Measurements from ENCODE around the gene ITK.

ITK gene

GRCh38 chr5:157252711-157253465 lies 72.2 kb downstream of the ITK start:
- DNase-seq: peak; percentile 88

DNA sequence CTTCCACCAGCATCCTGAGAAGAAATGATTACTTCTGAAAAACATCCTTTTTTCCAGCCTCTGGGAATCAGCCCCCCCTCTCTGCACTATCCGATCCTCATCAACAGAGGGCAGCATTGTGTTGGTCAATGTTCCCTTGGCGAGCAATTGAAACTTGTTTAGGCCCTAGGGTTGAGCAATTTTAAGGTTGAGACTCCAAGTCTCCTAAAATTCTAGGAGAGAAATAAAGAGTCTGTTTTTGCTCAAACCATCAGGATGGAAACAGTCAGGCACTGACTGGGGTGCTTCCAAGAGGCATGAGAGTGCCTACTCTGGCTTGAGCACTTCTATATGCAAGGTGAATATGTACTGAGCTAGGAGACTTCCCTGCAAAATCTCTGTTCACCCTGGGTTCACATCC lies 72.9 kb downstream of the ITK start:
- no peak for DNase-seq

- no peak for DNase-seq
These were observed 77.8 kb downstream of the ITK start for GRCh38 chr5:157258450-157258849.

DNA sequence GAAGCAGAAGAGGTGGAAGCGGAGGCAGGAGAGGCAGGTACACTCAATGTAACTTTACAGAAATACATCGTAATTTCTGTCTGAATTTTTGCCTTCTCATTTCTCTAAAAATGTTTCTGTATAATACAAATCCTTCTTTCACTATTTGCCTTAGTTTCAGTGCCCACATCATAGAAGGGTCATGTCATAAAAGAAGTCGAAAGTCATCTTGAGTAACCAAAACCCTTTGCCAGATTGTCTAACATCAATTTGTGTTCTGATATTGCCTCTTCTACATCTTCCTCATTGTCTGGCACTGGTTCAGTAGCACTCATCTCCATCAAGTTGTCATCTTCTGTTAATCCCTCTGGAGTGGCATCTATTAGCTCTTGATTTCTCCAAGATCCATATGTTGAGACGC lies 79.1 kb downstream of the ITK start:
- DNase-seq: no peak

- DNase-seq: no peak
These were observed 83.0 kb downstream of the ITK start for GRCh38 chr5:157263496-157264090.

GRCh38 chr5:157265714-157266285 lies 85.2 kb downstream of the ITK start, which contains the start of gene CYFIP2:
CYFIP2 (plus strand) TSS chr5:157266123; CDS start chr5:157285362, 19,239 bp downstream.
- DNase-seq: peak; percentile 80

GRCh38 chr5:157266286-157267007 lies 85.8 kb downstream of the ITK start:
- peak; percentile 50 for DNase-seq

DNA sequence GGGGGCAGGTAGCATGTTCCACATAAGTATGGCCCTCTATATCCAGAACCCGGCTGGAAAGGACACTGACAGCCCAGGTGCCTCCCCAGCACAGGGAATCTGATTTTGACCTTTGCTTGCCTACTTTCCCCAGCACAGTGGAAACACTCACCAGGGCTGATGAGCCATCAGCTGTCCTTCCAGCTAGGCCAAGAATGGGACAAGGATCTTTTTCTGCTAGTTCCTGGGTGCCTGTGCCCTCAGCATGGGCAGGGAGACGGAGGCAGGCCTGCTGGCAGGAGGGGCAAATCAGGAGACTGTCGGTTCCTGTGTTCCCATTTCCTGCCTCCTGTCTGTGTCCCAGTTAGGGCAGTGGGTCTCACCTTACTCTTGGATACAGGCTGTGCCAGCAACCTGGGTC lies 86.4 kb downstream of the ITK start:
- no peak for DNase-seq

DNA sequence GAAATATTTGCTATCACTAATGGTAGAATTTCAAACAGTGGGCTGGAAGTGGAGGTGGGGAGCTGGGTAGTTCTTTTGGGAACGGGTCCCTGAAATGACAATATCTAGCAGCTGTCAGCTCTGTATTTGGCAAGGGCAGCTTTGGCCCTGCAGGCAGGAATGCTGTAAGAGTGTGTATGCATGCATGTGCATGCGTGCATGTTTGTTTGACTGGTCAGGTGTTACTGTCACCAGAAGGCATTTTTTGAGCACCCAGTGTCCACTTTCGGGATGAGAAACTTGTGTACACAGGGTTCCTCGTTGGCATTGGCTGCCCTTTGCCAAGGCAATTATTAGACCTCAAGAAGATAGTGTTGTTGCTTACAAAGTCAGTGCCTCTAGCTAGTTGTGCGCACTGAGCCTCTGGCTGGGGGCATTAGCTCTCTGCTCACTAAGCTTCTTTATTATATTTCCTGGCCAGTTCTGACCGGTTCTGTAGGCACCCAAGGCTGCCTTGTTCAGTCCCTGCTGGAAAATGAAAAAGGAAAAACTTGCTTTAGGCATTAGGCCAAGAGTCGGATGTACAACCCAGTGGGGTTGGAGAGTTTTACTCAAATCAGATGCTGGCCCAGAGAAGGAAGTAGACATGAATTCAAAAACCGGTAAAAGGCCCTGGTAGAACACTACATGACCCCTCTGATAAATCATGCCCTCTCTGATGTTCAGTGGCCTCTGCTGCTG lies 87.3 kb downstream of the ITK start:
- DNase-seq: no peak

GRCh38 chr5:157269165-157269671 lies 88.6 kb downstream of the ITK start:
- no peak for DNase-seq

GRCh38 chr5:157269761-157270272 lies 89.2 kb downstream of the ITK start:
- no peak for DNase-seq

DNA sequence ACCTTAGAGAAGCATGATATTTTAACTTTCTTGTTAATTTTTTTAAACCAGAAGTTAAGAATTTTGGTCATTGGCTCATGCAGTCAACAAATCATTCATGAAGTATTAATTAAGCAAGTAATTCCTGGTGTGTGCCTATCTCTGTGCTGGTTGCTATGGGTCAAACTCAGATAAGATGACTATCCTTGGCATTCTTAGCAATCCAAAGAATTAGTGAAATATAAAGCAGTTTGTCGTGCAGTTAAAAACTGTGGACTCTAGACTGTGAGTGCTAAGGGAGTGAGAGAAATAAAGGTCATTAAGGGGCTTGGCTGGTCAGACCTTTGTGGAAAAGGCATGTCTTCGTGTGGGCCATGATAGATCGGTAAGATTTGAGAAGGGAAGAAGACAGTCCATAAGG lies 90.1 kb downstream of the ITK start:
- DNase-seq: no peak

GRCh38 chr5:157271740-157272271 lies 91.2 kb downstream of the ITK start:
- DNase-seq: peak; percentile 94

DNA sequence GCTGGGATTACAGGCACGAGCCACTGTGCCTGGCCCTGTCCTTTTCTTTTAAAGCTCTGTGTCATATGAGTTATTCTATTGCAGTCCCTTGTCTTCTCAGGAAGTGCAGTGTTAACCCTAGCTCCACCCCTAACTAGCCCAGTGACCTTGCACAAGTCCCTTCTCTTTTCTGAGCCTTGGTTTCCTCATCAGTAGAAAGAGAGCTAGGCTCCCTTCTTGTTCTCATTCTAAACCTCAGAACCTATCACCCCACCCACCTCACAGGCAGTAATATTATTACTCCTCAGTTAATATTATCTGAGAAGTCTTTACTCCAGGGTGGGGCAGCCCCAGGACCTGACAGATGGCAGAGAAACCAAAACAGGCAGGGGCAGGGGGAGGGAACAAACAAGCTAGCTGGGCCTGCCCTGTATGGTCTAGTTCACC lies 92.5 kb downstream of the ITK start:
- peak; percentile 75 for DNase-seq

- DNase-seq: no peak
These were observed 94.8 kb downstream of the ITK start for GRCh38 chr5:157275403-157275802.

- no peak for DNase-seq
These were observed 97.8 kb downstream of the ITK start for GRCh38 chr5:157278319-157279037.

GRCh38 chr5:157279605-157280239 lies 99.1 kb downstream of the ITK start:
- DNase-seq: no peak

DNA sequence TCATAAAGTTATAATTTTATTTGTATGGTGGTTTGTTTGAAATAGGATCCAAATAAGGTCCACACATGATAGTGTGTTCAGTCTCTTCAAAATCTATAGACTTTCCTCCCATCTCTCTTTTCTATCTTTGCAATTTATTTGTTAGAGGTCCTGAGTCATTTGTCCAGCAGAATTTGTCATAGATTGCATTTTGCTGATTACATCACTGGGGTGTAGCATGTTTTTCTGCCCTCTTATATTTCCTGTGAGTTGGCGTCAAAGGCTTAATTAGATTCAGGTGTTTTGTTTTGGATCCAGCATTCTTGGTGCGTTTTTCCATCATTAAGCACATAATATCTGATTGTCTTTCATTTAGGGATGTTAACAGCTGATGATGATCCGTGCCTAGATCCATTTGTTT lies 100.3 kb downstream of the ITK start:
- peak; percentile 51 for DNase-seq

- no peak for DNase-seq
These were observed 101.5 kb downstream of the ITK start for GRCh38 chr5:157282150-157282549.

GRCh38 chr5:157283434-157283833 lies 102.8 kb downstream of the ITK start:
- DNase-seq: no peak

Measured in CD4-positive, alpha-beta T cell treated with Interleukin-4 for 4 hours (primary cell).